Islet of Langerhans (tissue), 1 donor: Measurements from ENCODE around the gene UBASH3A.
"Not testable (repeated sequence)": the region's sequence is repeated elsewhere in the genome, so short reads cannot be mapped to it uniquely, and the experiment has no call there.

ENCODE experiments used
- FAIRE-seq: peaks from one replicate; lab custom pipeline; 2011; peaks lifted over from hg19 to GRCh38; lab: Jason Lieb, UNC

UBASH3A gene

DNA sequence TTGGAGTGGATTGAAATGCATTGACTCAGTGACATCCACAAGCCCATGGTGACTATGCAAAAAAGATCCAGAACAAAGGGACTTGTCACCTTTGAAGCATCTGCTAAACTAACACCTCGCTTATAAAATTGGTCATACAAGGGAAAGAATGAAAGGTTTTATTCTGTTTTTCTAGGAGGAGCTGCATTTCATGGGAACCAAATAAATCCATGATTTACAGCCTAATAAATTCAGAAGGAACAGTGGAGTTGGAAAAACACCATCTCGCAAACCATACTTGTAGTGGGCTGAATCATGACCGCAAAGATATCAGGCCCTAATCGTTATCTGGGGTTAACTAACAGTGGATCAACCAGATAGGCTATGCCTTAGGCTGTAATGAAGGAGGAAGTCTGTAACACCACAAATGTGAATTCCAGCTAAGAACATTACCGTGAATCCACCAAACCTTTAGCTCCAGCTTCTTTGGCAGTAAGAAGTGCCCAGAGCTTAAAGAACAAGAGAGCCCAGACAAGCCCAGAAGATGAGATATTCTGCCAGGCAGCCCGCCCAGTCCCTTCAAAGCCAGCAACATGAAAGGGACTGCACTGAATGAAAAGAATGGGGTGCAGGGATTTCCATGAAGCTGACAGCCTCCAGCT lies 64.9 kb downstream of the UBASH3A start:
- no peak for FAIRE-seq

DNA sequence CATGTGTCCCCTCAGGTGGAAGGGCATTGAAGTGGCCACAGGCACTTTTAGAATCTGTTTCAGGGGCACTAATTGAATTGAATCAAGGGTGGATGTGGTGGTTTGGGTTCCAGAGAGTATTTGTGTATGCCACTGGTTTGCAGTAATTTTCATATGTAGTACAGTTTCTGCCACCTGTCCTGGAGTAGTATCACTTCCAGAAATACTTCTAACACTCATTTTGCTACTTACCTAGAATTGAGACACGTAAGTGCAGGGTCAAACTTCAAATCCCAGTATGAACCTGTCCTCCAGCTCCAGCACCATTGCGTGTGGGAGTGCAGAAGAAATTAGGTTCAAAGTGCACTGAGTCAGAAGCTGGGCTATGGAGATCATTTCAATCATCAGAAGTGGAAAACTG lies 65.6 kb downstream of the UBASH3A start:
- FAIRE-seq: no peak

DNA sequence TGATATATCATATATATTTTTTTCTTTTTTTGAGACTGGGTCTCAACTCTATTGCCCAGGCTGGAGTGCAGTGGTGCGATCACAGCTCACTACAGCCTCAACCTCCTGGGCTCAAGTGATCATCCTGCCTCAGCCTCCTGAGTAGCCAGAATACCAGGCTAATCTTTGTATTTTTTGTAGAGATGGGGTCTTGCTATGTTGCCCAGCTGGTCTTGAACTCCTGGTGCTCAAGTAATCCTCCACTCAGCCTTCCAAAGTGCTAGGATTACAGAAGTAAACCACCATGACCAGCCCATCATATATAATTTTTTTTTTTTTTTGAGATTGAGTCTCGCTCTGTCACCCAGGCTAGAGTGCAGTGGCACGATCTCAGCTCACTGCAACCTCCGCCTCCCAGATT lies 66.0 kb downstream of the UBASH3A start:
- FAIRE-seq: not testable (repeated sequence)

DNA sequence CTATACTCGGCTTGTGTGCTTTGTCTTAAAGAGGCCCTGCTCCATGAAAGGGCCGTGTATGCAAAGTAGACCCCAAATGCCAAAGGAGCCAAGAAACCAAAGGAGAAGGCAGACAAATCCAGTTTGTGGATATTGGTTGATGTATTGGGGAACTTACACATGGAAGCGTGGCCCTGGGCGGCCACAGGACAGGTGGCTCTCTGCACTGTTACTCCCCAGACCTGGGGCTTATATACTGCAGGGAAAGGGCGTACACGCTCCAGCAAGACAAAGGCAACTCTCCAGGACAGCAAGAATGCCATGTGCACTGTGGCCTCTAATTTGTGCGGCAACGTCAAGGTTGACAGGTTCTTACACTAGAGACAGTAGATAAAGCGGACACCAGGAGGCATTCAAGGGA lies 67.5 kb downstream of the UBASH3A start:
- FAIRE-seq: no peak

DNA sequence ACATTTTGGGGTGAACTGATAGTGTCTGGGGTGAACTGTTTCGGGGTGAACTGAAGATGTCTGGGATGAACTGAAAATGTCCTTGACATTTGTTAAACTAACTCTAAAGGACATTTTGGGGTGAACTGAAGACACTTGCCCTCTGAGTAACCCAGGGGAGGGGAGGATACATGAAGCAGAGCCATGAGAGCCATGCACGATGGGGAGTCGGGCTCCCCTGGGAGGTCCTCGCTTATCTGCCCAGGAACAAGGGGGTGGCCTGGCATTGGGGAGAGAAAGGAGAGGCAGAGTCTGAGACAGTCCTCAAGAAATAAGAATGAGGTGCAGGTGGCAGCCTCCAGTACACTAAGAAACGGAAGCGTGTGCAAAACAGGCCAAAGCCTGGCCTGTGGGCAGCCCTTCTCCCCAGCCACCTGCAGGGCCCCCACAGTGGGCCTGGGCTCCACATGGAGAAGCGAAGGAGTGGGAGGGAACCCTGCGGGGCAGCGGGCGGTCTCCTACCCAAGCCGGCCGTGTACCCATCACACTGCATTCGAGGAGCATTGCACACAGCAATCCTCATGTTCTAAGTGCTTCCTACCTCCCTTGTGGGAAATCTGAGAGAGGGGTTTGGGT lies 68.1 kb downstream of the UBASH3A start:
- FAIRE-seq: no peak

DNA sequence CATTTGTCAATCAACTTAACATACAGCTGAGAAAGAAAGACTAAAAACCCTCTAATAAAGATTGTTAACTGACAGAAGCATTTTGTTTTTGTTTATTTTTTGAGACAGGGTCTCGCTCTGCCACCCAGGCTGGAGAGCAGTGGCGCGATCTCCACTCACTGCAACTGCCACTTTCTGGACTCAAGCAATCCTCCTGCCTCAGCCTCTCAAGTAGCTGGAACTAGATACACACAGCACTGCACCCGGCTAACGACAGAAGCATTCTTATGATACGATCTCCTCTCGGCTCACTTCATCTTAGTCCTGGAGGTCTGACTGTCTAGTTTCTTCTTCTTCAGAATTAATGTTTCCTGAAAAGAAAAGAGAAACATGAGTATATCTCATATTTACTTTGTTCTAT lies 68.8 kb downstream of the UBASH3A start:
- FAIRE-seq: no peak

DNA sequence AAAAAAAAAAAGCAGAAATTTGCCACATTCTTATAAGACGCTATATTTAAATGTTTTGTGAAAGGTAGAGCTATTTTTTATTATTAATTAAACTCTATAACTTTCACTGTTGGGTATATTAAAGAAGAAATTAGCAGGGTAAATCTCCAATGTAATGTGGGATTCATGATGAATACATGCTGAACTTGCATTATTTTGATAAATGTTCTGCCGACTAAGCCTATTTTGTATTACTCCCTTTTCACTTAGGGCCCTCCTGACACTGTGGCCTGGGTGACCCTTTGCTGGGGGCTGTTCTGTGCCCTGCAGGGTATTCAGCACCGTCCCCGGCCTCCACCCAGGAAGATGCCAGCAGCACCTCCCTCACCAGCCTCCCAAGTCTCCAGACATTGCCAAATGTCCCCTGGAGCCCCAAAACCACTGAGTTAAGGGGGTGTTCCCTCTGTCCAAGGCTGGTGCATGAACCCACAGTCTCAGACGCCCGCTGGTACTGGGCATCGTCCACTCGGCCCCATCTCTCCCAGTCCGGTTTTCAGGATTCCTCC lies 69.9 kb downstream of the UBASH3A start:
- FAIRE-seq: no peak

DNA sequence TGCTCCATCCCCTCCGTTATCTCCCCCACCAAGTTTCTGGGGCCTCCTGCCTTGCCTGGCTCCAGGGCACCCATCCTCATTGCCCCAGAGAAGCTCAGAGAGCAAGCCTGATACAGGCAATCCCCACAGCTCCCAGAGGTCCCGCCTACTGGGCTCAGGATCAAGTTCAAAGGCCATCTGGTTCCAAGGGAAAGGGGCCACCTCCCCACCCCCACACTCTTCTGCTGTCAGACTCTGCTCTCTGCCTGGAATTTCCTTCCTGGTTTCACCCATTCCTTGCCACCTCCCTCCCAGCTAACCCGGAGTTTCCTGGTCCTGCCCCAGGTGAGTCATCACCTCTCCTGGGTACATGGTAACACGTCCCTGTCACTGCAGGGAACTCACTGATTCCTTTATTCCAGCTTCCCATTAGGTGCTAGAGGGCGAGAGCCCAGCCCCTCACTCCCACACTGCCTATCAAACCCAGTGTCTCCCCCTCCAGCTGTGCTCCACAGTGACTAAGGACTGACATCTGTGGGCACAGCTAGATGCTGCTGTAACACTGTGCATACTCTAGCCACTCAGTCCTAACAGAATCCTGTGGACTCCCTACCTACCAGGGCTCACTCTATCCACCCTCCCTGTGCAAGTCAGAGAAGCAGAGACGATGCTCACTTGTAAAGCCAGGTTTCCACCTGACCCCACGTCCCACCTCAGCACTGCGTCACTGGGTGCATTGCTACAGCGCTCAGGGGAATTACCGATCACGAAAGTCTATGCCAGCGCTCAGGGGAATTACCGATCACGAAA lies 70.5 kb downstream of the UBASH3A start:
- FAIRE-seq: no peak

DNA sequence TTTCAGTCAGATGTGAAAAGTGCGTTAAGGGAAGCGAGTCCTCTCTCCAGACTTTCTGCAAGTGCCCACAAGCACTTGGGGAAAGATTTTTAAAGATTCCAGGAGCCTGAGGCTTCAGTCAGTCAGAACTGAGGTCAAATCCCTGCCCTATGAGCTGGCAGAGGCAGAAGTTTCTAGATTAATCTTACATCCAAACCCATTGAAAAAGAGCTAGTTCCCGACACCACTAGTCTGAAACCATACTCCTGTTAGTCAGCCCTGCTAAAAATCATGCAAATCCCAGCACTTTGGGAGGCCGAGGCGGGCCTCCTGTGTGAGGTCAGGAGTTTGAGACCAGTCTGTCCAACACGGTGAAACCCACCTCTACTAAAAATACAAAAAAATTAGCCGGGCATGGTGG lies 71.3 kb downstream of the UBASH3A start:
- FAIRE-seq: no peak

DNA sequence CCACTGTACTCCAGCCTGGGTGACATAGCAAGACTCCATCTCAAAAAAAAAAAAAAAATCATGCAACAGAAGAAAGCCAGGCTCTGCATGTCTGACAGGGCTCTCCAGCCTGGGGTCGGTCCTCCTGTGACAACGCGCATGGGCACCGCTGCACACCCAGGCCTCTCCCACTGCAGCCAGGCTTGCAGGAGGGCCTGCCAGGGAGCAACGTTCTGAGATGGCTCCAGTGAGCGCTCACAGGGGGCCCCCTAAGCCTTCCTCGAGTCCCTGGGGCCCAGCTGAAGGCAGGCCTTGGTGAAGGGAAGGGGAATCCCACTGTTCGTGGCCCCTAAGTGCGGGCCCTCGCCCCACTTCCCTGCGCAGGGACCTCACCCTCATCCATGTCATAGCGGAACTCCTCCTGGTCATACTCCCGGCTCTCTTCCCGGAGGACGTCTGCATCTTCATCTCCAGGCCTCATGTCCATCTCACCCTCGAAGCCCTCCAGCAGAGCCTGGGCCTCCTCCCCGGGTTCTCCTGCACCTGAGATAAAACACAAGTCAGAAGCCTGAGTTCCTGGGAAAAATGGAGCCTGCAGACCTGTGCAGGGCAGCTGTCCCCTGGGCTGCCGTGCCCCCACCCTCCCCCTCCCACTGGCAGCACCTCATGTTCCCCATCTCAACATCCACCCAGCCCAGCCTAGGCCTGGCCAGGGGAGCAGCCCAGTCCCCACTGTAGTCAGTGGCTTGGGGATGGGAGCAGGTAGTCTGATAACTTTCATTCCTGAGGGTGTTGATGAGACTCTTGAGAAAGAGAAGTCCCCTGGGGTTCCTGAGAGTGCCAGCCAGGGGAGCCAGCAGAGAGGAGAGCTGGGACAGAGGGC lies 72.1 kb downstream of the UBASH3A start:
- FAIRE-seq: no peak

DNA sequence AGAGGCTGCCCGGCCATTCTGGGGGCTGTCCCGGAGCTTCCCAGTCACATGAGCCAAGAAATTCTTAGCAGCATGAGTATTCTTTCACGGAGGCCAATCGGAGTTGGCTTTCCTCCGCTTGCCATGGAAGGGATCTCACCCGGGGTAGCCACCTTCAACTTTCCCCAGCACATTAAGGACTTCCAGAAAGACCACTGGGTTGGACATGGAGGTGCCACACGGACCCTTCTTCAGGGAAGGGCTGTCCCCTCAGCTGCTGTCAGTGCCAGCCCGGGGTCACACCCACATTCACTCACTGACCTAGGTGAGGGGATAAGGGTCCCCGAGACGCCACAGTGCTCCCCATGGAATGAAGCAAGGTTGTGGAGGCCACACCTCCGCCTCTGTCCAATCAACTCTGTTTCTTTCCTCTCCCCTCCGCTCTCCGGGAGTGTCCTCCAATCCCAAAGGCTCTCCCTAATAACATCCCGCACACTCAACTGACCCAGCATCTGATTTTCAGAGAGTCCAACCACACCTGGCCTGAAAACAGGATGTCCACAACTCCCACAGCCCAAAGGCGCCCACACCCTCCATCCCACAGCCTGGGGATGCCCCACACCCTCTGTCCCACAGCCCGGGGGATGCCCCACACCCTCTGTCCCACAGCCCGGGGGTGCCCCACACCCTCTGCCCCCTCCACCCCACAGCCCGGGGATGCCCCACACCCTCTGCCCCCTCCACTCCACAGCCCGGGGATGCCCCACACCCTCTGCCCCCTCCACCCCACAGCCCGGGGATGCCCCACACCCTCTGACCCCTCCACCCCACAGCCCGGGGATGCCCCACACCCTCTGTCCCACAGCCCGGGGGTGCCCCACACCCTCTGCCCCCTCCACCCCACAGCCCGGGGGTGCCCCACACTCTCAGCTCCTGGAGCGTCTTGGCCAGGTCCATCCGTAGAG lies 73.0 kb downstream of the UBASH3A start:
- FAIRE-seq: no peak

DNA sequence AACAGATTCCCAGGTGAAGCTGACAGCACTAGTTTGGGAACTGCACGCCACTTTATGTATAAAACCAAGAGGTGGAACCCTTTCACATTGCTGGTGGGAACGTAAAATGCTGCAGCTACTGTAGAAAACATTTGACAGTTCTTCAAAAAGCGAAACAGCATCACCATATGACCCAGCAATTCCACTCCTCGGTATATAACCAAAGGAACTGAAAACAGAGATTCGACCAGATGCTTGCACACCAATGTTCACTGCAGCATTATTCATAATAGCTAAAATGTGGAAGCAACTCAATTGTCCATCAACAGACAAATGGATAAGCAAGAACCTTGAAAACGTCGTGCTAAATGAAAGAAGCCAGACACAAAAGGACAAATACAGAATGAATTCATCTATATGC lies 74.8 kb downstream of the UBASH3A start:
- no peak for FAIRE-seq

DNA sequence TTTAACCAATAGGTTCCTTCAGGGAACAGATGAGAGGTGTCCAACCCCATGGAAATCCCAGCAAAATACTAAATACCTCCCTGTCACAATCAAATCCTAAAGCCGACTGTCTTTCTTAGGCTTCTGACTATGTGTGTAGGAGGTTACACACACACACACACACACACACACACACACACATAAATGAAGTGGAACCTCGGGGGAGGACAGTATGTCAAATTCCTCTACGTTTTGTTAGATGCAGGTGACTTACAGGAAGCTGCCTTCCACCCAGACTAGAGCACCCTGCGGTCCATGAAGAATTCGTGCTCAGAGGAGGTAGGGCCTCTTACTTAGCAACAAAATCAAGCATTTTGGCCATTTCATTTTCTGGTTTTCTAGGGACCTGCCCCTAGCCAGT lies 75.9 kb downstream of the UBASH3A start:
- no peak for FAIRE-seq

DNA sequence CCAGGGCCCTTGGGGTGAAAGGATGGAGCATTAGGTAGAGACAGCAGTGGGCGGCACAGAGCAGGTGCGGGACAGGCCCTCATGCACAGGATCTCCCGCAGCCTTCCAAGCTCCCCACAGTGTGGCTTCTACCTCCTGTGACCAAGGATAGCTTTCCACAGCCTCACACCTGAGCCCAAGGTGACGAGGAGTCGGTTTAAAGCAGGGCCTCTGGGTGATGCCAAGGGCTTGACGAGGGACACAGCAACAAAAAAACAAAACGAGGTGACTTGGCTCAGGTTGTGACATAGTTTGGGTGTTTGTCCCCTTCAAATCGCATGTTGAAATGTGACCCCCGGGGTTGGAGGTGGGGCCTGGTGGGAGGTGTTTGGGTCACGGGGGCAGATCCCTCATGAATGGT lies 77.0 kb downstream of the UBASH3A start:
- no peak for FAIRE-seq

DNA sequence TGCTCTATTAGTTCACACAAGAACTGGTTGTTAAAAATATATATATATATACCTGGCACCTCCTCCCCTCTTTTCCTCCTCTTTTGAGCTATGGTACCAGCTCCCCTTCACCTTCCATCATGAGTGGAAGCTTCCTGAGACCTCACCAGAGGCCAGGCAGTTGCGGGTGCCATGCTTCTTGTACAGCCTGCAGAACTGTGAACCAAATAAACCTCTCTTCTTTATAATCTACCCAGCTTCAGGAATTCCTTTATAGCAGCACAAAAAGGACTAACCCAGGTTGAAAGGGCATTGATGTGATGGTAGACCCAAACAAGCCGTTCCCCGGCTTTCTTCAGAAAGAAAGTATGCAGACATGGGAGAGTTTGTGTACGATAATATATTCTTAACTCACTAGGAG lies 77.5 kb downstream of the UBASH3A start:
- FAIRE-seq: no peak

DNA sequence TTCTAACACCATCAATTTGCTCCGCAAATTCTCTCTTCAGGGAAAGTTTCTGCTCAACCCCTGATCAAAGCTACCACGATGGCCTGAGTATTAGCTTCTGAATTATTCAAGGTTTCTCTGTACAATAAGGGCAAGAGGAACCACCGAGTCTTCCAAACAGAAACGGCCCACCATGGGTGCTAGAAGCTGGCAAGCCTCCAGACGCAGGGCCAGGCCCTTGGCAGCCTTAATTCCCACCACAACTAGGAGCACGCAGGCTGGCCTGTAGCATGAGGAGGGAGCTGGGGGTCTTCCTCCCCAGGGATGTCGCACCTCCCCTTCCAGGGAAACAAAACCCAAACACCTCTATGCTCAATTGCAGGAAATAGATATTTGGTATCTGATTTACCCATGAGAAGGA lies 81.3 kb downstream of the UBASH3A start:
- FAIRE-seq: no peak

DNA sequence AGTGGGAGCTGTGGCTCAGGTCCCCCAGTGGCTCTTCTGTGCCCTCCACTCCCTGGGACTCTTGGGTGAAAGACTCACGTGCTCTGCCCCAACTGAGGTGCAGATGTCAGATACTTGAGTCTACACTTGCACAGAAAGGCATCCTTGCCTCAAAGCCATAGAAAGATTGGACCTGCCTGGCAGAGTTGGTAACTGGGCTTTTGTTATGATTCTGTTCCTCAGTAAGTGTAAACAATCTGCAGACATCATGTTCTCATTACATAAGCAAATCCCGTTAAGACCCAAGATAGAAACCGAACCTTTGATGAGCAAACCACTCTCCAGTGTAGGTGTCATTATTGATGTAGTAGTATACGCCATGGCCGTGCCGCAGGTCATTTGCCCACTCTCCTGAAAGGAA lies 82.4 kb downstream of the UBASH3A start:
- FAIRE-seq: peak; percentile 66

DNA sequence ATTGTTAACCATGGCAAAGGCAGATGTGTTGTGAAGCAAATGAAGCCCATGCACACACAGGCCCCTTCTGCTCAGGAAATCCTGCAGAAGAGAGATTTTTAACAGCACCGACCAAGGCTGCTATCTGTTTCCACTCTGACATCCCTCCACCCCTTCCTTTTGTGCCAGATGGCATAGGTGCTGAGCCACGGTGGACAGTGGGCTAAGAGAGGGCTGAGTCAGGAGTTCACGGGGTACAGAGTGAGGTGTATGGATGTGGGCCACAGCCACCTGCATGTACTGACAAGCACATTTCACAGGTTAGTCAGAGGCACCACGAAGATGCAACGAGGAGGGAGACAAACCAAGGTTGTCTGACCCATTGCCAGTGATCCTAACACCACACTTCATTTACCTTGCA lies 82.8 kb downstream of the UBASH3A start:
- FAIRE-seq: no peak

DNA sequence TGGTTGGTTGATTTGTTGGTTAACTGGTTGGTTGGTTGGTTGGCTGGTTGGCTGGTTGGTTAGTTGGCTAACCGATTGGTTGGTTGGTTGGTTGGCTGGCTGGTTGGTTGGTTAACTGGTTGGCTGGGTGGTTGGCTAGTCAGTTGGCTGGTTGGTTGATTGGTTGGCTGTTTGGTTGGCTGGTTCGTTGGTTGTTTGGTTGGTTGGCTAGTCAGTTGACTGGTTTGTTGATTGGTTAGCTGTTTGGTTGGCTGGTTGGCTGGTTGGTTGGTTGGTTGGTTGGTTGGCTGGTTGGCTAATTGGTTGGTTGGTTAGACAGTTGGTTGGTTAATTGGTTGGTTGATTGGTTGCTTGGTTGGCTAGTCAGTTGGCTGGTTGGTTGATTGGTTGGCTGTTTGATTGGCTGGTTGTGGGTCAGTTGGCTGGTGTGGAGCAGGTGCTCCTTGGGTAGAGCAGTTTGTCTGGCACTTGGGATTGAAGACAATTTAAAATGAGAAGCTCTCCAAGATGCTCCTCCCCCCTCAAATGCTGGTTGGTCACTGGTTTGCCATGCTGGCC lies 85.4 kb downstream of the UBASH3A start:
- FAIRE-seq: no peak

DNA sequence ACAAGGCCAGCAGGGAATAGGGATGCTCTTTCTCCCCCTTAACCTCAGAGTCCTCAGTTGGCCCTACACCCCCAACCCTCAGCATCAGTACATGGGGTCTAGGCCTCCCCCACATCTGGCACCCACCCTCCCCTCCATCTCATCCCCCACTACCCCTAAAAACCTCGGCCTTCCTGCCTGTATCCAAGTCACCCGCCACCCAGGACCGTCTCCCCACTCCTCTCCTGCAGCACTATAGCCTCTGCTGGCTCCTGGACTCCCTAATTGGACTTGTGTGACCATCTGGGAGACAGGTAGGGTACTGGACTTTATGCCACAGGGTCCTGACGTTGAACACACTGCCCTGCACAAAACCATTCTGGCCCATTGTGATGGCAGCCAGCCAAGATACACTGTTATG lies 86.3 kb downstream of the UBASH3A start:
- no peak for FAIRE-seq

DNA sequence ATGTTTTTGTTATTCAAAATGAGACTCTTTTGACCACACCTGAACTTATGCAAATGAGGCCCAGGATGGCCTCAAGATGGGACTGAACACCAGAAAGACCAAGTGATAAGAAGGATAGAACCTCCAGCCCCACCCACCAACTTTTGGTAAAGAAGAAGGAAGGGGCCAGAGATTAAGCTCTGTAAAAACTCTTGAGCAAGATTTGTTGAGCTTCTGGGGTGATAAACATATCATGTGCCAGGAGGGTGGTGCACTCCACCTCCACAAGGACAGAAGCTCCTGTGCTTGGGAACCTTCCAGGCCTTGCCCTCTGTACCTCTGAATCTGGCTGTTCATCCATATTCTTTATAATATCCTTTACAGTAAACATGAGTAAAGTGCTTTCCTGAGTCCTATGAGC lies 87.0 kb downstream of the UBASH3A start:
- no peak for FAIRE-seq
